ENCODE data around the gene CFAP126. TPM values are rescaled to one million over a fixed set of nuclear protein-coding genes. Genes with fewer than 3 reads are reported as not detected.

Gene CFAP126
- total and polyA plus RNA-seq, 2 donors from 2014 or later: 2.5 to 3.4 TPM

DNA sequence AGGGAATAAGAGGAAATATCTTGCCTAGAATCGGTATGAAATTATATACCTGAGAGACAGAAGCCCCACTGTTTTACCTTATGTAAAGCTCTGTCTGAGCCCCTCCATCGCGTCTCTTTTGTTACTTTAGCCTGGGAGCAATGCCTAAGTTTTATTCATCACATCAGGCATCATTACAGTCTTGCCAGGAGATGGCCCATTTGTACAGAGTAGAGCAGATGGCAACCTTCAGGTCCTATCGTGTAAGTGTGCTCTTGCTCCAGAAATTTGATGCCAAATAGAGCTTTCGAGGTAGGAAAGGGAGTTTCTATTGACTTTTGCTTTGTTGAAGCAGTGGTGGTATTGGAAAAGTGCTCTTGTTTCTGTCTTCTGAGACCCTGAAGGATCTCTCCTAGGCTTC, 24.9 kb downstream of the CFAP126 start:
- no peak for DNase-seq
- Histone ChIP-seq H3K9ac (ENCODE audit: low read length in 3 of 3) (no peak overlapping the region), H3K4me3 (ENCODE audit: low read length in 3 of 3) (no peak overlapping the region), H3K4me1 (ENCODE audit: control insufficient read depth in 2 of 3, insufficient read depth in 2 of 3, low read depth in 1 of 3, low read length in 3 of 3) (peaks cover 0 to 6% (median 0%) of the 10 kb centered on the region in 3 donors), H3K9me3 (ENCODE audit: control insufficient read depth in 2 of 3, insufficient read depth in 1 of 3, low read length in 3 of 3) (no peaks in the 10 kb centered on the region), H3K27me3 (ENCODE audit: control insufficient read depth, insufficient read depth, low read length) (no peaks in the 10 kb centered on the region), H3K36me3 (ENCODE audit: control insufficient read depth in 2 of 3, insufficient read depth in 3 of 3, low read length in 3 of 3) (peaks cover 0 to 24% (median 6%) of the 10 kb centered on the region in 3 donors), H3K27ac (ENCODE audit: low read depth in 2 of 2, low read length in 2 of 2) (no peak overlapping the region)
- intact Hi-C loops (cut with DNase I): no loop called here
- TF ChIP-seq, protein P1, sequence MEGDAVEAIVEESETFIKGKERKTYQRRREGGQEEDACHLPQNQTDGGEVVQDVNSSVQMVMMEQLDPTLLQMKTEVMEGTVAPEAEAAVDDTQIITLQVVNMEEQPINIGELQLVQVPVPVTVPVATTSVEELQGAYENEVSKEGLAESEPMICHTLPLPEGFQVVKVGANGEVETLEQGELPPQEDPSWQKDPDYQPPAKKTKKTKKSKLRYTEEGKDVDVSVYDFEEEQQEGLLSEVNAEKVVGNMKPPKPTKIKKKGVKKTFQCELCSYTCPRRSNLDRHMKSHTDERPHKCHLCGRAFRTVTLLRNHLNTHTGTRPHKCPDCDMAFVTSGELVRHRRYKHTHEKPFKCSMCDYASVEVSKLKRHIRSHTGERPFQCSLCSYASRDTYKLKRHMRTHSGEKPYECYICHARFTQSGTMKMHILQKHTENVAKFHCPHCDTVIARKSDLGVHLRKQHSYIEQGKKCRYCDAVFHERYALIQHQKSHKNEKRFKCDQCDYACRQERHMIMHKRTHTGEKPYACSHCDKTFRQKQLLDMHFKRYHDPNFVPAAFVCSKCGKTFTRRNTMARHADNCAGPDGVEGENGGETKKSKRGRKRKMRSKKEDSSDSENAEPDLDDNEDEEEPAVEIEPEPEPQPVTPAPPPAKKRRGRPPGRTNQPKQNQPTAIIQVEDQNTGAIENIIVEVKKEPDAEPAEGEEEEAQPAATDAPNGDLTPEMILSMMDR (IDR thresholded peaks at IDR 0.05; ENCODE audit: borderline replicate concordance, extremely low read depth, insufficient read depth): no peak
- FAIRE-seq: no peak

DNA sequence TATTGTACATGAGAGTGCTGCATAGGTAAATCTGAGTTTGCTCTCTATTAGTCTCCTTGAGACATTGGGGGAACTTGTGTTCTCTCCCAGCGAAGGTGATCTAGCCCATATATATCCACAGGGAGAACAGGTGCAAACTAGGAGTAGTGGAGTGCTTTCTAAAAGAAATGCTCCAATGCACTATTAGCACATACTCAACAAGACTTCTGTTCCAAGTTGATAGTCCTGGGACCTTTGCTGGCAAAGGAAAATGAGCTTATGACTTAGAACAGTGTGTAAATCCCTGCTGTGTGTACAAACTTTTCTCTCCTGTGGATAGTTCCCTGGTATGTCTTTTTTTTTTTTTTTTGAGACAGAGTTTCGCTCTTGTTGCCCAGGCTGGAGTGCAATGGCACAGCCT, 25.5 kb downstream of the CFAP126 start:
- Histone ChIP-seq H3K27me3 (ENCODE audit: control insufficient read depth, insufficient read depth, low read length) (no peaks in the 10 kb centered on the region), H3K4me3 (ENCODE audit: low read length in 3 of 3) (no peak overlapping the region), H3K36me3 (ENCODE audit: control insufficient read depth in 2 of 3, insufficient read depth in 3 of 3, low read length in 3 of 3) (peaks cover 0 to 30% (median 6%) of the 10 kb centered on the region in 3 donors), H3K27ac (ENCODE audit: low read depth in 2 of 2, low read length in 2 of 2) (no peak overlapping the region), H3K9ac (ENCODE audit: low read length in 3 of 3) (no peak overlapping the region), H3K9me3 (ENCODE audit: control insufficient read depth in 2 of 3, insufficient read depth in 1 of 3, low read length in 3 of 3) (no peaks in the 10 kb centered on the region), H3K4me1 (ENCODE audit: control insufficient read depth in 2 of 3, insufficient read depth in 2 of 3, low read depth in 1 of 3, low read length in 3 of 3) (peaks cover 0 to 6% (median 0%) of the 10 kb centered on the region in 3 donors)
- DNase-seq: no peak
- intact Hi-C loops (cut with DNase I): no loop called here
- TF ChIP-seq, protein P1 (IDR thresholded peaks at IDR 0.05; ENCODE audit: borderline replicate concordance, extremely low read depth, insufficient read depth): no peak
- FAIRE-seq: no peak

DNA sequence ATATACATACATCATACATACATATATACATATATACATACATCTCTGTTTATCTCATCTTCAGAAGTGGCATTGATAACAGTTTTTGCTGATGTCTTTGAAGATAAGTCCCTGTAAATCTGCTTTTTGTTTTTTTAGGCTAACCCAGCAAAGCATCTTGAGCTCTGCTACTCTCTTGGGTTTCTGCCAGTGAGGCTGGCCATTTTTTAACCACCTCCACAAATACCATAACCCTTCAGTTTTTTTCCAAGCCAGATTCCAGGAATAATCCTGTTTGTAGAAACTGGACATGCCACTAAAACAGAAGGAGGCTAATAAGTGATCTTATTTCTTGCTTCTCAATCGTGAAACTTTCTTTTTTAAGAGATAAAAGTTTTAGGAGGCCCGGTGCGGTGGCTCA, 31.9 kb downstream of the CFAP126 start:
- intact Hi-C loops (cut with DNase I): no loop called here
- Histone ChIP-seq H3K9ac (ENCODE audit: low read length in 3 of 3) (no peak overlapping the region), H3K4me1 (ENCODE audit: control insufficient read depth in 2 of 3, insufficient read depth in 2 of 3, low read depth in 1 of 3, low read length in 3 of 3) (peaks cover 0 to 4% (median 0%) of the 10 kb centered on the region in 3 donors), H3K36me3 (ENCODE audit: control insufficient read depth in 2 of 3, insufficient read depth in 3 of 3, low read length in 3 of 3) (peaks cover 2 to 32% (median 11%) of the 10 kb centered on the region in 3 donors), H3K4me3 (ENCODE audit: low read length in 3 of 3) (no peak overlapping the region), H3K9me3 (ENCODE audit: control insufficient read depth in 2 of 3, insufficient read depth in 1 of 3, low read length in 3 of 3) (no peaks in the 10 kb centered on the region), H3K27me3 (ENCODE audit: control insufficient read depth, insufficient read depth, low read length) (no peaks in the 10 kb centered on the region), H3K27ac (ENCODE audit: low read depth in 2 of 2, low read length in 2 of 2) (peak overlapping the region in 1 of 2 donors; percentile 45)
- DNase-seq: no peak
- TF ChIP-seq, protein P1 (IDR thresholded peaks at IDR 0.05; ENCODE audit: borderline replicate concordance, extremely low read depth, insufficient read depth): no peak
- FAIRE-seq: no peak

DNA sequence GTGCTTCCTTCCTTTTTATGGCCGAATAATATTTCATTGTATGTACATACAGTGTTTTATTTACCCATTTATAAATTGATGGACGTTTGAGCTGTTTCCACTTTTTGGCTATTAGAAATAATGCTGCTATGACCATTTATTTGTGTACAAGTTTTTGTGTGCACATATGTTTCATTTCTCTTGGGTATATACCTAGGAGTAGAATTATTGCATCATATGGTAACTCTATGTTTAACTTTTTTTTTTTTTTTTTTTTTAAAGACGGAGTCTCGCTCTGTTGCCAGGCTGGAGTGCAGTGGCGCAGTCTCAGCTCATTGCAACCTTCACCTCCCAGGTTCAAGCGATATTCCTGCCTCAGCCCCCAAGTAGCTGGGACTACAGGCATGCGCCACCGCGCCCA, 34.5 kb downstream of the CFAP126 start:
- DNase-seq (no peak), FAIRE-seq (no peak)
- Histone ChIP-seq H3K27me3 (ENCODE audit: control insufficient read depth, insufficient read depth, low read length) (no peaks in the 10 kb centered on the region), H3K36me3 (ENCODE audit: control insufficient read depth in 2 of 3, insufficient read depth in 3 of 3, low read length in 3 of 3) (peaks cover 4 to 53% (median 17%) of the 10 kb centered on the region in 3 donors), H3K4me1 (ENCODE audit: control insufficient read depth in 2 of 3, insufficient read depth in 2 of 3, low read depth in 1 of 3, low read length in 3 of 3) (peaks cover 0 to 4% (median 0%) of the 10 kb centered on the region in 3 donors), H3K4me3 (ENCODE audit: low read length in 3 of 3) (no peak overlapping the region), H3K9me3 (ENCODE audit: control insufficient read depth in 2 of 3, insufficient read depth in 1 of 3, low read length in 3 of 3) (no peaks in the 10 kb centered on the region), H3K27ac (ENCODE audit: low read depth in 2 of 2, low read length in 2 of 2) (no peak overlapping the region), H3K9ac (ENCODE audit: low read length in 3 of 3) (no peak overlapping the region)
- TF ChIP-seq, protein P1 (IDR thresholded peaks at IDR 0.05; ENCODE audit: borderline replicate concordance, extremely low read depth, insufficient read depth): no peak
- intact Hi-C loops (cut with DNase I): no loop called here

Measured in kidney (tissue), 14 donors.